Ecto neural progenitor cell (in vitro differentiated cells): Measurements from ENCODE around the gene NTRK3.

Source experiments
- DNase-seq: peaks from one replicate; pipeline ENCODE4 v3.0.0-alpha.2; 2018; ENCODE audit warnings: low spot score

The NTRK3 gene

DNA sequence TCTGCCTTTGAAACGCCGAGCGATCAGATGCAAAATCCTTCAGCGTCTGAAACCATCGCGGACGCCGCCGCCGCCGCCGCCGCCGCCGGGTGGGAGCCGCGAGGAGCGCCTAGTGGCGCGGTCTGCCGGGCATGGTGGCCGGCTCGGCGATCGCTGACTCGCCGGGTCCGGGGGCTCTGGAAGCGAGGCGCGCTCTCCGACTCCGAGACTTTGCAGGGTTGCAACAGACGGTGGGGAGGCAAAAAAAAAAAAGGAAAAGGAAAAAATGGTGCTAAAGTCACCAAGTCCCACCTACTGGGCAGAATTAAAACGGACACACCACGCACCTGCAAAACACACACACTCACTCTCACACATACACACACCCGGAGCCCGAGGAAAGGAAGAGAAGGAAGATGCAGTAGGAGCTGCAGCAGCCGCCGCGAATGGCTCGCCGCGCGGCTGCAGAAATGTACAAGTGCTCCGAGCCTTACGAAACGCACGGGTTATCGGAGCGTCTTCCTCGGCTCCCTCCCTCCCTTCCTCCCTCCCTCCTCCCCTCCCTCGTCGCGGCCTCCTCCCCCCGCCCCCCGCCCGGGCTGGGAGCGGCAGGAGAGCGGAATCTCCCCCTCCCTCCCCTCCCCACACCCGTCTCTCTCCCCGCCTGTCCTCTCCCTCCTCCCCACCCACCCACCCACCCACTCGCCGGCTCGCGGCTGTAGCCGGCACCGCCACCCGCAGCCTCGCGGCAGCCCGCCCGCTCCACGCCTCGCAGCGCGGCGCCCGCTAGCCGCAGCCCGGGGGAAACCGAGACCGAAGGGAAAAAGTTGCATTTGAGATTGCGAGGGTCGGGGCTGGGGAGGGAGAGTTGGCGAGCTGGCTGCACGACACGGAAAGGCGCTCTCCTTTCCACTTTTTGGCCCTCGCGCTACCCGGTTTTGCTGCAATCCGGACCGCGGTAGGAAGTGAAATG lies at the start of gene NTRK3:
Gene NTRK3 (minus strand): TSS at position 461 of the 952 bp plus-strand sequence. CDS start 586 bp downstream, outside the sequence.
- DNase-seq: peak; percentile 68

DNA sequence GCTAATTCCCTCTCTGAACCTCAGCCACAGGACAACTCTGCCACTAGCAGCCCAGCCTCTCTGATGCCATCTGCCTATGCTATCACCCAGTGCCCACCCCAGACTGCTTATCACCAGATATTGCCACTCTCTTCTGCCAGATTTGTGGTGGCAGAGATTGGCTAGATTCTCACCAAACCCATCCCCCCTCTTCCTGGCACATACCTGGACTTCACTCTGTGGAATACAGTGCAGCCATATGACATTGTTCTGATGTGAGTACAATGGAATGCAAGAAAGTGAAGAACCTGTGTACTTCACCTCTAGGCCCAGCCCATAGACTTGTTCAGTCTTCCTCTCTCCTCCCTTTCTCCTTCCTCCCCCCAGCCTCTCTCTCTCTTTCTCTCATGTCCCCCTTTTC lies 46.9 kb upstream of the NTRK3 start:
- no peak for DNase-seq

DNA sequence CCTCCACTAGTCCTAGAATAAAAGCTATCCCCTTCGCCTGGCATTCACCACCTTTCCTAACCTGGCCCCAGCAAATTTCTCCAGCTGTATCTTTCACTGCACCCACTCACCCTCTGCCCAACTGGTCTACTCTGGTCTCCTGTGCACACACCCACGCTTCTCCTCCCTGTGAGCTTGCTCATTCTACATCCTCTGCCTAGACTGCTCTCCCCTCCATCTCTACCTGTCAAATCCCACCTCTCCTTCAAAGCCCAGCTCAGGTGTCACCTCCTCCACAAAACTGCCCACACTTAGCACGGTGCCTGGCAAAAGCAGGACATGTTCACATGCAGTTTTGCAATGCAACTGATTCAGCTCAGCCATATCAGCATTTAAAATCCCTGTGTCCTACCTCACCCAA lies 45.8 kb upstream of the NTRK3 start:
- DNase-seq: no peak

DNA sequence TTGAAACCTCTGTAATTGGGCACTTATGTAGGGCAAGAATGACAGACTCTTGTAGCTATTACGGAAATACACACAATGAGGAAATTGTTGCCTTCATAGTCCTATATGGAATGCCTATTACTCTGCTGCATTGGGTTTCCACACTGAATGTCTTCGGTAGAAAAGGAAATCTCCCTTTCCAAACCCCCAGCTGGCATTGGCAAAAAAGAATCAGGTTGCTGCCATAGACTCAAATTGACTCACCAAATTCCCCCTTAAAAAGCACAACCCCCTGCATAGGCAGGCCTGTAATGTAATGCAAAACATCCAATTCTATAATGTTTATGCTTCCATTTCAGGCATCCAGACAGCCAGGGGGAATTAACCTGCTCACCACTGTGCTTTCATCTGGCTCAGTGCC lies 44.8 kb upstream of the NTRK3 start:
- DNase-seq: no peak

GRCh38 chr15:88300861-88301260 lies 44.3 kb upstream of the NTRK3 start:
- DNase-seq: no peak

DNA sequence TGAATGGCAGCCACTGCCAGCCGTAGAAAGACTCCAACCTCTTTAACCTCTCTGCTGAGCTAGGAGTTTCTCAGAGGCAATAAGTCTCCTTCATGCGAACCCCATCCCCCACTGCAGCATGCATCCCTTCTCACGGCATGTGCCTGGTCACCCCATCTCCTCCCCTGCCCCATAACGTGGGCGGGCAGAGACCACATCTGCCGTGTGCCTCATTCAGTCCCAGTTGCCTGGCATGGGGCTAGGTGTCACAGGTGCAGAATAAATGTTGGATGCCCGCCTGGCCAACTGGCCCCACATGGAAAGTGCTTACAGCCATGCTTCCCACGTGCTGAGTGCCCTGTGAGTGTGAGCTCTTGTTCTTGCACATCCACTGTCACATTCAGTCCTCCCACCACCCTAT lies 43.5 kb upstream of the NTRK3 start:
- no peak for DNase-seq

- DNase-seq: peak; percentile 64
Measured at GRCh38 chr15:88299497-88299896, 43.0 kb upstream of the NTRK3 start.

GRCh38 chr15:88288661-88289060 lies 32.1 kb upstream of the NTRK3 start:
- DNase-seq: no peak

DNA sequence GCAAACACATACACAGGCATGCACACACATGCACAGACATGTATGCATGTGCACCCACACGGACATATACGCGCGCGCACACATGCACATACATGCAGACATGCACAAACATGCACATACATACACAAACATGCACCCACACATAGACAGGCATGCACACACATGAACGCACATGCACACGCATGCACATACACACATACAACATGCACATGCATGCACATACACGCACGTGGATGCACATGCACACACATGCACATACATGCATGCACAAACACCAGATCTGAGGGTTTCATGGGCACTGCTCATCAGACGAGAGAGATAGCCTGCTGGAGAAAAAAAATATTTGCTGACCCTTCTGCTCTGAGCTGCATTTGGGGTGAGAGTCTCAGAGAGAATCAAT lies 31.7 kb upstream of the NTRK3 start:
- no peak for DNase-seq

DNA sequence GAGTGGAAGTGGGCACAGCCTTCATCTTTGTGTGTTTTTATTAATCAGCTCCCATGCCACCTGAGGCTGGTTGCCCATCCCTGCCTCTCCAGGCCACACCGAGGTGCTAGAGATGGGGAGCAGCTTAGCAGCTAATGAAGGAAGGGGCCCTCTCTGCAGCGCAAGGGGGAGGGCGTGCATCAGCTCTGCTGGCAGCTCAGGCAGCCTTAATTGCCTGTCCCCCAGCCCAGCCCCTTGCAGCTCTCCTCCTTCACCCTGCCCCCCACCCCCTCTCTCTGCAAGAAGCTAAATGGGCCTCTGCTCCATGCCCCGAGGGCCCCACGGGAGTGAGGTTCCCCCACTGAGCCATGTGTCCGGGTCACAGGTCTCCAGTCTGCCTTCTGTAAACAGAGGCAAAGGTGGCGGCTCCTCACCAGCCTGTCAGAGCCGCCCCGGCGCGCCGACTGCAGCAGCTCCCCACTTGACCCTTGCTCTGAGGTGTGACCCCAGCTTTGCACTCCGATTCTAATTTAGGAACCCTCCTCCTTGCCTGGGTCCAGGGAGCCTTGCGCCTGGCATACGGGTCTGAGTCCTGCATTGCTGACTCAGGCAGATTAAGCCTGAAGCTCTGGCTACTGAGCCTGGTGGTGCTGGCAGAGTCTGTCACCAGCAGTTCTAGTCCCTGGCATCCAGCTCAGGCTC lies 27.9 kb upstream of the NTRK3 start:
- DNase-seq: no peak

DNA sequence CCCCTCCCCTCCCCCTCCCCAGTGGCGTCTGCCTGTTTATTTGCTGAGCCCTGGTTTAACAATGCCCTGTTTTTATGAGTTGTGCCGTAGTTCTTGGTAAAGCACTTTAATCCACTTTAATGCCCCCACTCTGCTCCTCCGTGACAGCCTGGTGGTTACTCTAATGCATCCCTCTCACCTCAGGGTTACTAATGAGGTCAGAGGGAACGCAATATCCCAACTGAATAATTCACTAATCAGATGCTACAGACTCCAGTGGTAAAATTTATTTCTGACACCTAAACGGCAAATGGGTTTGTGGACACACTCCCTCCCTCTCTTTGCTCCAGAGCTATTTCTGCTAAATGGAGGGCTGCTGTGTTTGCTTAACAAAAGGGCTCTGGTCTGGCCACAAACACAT lies 26.1 kb upstream of the NTRK3 start:
- no peak for DNase-seq

DNA sequence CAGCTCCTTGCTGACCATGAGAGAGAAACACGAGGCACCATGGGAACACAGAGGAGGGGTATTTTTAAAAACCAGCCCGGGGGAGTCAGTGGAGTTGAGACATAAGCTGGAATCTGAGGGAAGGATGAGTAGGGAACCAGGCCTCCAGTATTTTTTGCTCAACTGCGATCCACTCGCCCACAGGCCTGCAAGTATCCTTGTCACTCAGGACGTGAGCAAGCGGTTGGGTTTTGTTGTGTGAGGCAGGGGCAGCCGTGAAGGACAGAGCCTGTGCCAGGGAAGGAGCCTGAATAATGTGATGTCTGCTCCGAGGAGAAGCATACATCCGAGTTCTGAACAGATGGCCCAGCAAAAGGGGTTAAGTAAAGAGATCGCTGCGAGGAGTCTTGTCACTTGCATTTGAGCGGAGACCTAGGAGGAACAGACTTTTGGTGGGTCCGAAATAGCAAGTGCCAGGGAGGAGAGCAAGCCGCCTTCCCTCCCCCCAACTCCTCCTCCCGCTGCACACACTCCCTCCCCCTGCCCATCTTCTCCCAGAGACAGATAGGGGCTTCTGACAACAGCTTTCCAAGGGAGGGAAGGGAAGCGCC lies 20.4 kb upstream of the NTRK3 start:
- no peak for DNase-seq

DNA sequence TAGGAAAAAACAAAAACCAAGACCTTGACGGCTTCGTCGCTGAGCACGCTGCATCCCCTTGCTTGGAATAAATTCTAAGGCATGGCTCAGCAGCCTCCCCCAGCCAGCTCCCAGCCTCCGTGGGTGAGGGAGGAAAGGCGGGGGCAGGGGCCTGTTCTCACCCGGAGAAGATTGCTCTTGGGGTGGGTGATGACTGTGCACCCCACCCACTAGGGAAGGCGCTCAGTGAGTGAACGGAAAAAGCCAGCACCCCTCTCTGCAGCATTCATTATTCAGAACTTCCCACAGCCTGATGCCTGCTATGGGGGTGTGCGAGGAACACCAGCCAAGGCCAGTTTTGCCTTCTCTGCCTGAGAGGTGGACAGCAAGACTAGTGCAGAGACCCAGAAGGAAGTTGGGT lies 19.3 kb upstream of the NTRK3 start:
- no peak for DNase-seq

GRCh38 chr15:88274553-88275460 lies 18.3 kb upstream of the NTRK3 start:
- peak; percentile 86 for DNase-seq

DNA sequence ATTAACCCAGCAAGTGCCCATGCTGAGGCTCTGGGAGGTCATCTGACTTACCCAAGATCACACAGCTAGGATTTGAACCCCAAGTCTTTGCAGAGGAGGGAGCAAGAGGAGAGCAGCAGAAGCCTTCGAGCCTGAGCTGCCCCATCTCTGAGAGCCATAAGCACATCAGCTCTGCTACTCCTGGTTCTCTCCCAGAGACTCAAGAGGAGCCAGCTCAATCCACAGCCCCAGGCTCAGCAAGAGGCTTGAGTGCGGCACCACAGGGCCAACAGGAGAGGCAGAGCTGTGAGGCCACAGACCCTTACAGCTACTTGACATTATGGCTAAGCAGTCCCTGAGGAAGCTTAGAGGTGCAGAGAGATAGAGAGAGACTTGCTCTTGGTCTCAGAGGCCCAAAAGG lies 15.9 kb upstream of the NTRK3 start:
- DNase-seq: no peak

GRCh38 chr15:88269356-88270062 lies 13.0 kb upstream of the NTRK3 start:
- DNase-seq: no peak

DNA sequence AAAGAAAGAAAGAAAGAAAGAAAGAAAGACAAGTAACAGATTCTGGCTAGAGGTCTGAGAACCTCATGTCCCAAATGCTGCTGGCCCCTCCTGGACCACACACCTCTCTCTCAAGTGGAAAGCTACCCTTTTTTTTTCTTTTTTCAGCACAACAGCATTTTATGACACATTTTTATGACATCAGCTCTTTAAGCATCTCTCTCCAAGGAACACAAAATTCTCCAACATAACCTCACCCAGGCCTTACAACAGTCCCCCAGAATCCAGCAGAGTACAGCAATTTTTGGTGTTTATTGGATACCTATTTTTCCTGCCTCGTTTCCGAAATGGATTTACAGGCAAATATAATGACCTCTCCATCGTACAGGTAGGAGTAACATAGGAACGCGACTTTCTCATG lies 11.2 kb upstream of the NTRK3 start:
- DNase-seq: no peak

- DNase-seq: no peak
Measured at GRCh38 chr15:88266170-88266569, 9.6 kb upstream of the NTRK3 start.

GRCh38 chr15:88264622-88265021 lies 8.1 kb upstream of the NTRK3 start:
- DNase-seq: no peak

- no peak for DNase-seq
Measured at GRCh38 chr15:88262064-88262463, 5.5 kb upstream of the NTRK3 start.

- DNase-seq: peak; percentile 84
Measured at GRCh38 chr15:88258093-88258641, 1.6 kb upstream of the NTRK3 start.
